GM23338 (cell line): ENCODE measurements around the gene CD28. TPM values are rescaled to one million over a fixed set of nuclear protein-coding genes. Genes with fewer than 3 reads are reported as not detected.

Experiments
- ATAC-seq: fragments of 200-7000 bp; cut with Tn5 transposase; 3 replicates; pipeline ENCODE4 v1.9.1; 2020
- DNase-seq: peaks from one replicate; pipeline ENCODE4 v3.0.0-alpha.2; 2015; ENCODE audit warnings: low spot score
- H2AFZ ChIP-seq: fragments of 200-600 bp; sonication (generic); 2 replicates; pipeline ENCODE4 v1.8.0; 2016; ENCODE audit warnings: antibody characterized with exemption, mild to moderate bottlenecking, moderate library complexity
- H3F3A ChIP-seq: fragments of 200-600 bp; sonication (generic); replicated peaks from 2 replicates; pipeline ENCODE4 v1.8.0; 2017; ENCODE audit warnings: antibody characterized with exemption, mixed run types, low read depth
- H3K27ac ChIP-seq: fragments of 200-600 bp; sonication (generic); 2 replicates; pipeline ENCODE4 v1.6.1; 2016; ENCODE audit warnings: low read depth
- H3K27me3 ChIP-seq: fragments of 200-600 bp; sonication (generic); 2 replicates; pipeline ENCODE4 v1.8.0; 2016; ENCODE audit warnings: mild to moderate bottlenecking, mixed run types, moderate library complexity; ENCODE audit not compliant: insufficient read depth
- H3K36me3 ChIP-seq: fragments of 200-600 bp; sonication (generic); 2 replicates; pipeline ENCODE4 v1.8.0; 2016; ENCODE audit warnings: mild to moderate bottlenecking; ENCODE audit not compliant: insufficient read depth
- H3K4me1 ChIP-seq: fragments of 200-600 bp; sonication (generic); 2 replicates; pipeline ENCODE4 v1.8.0; 2016; ENCODE audit warnings: mild to moderate bottlenecking, moderate library complexity; ENCODE audit not compliant: insufficient read depth
- H3K4me2 ChIP-seq: fragments of 200-600 bp; sonication (generic); 2 replicates; pipeline ENCODE4 v1.7.1; 2017; ENCODE audit warnings: mixed run types
- H3K4me3 ChIP-seq: fragments of 200-600 bp; sonication (generic); 2 replicates; pipeline ENCODE4 v1.6.1; 2016; ENCODE audit warnings: mixed run types
- H3K79me2 ChIP-seq: fragments of 200-600 bp; sonication (generic); replicated peaks from 2 replicates; pipeline ENCODE4 v1.8.0; 2017; ENCODE audit warnings: mild to moderate bottlenecking; ENCODE audit not compliant: insufficient read depth
- H3K9me2 ChIP-seq: fragments of 200-600 bp; sonication (generic); 2 replicates; pipeline ENCODE4 v1.8.0; 2017; ENCODE audit not compliant: insufficient read depth
- H4K20me1 ChIP-seq: fragments of 200-600 bp; sonication (generic); replicated peaks from 2 replicates; pipeline ENCODE4 v1.8.0; 2017; ENCODE audit warnings: mild to moderate bottlenecking; ENCODE audit not compliant: insufficient read depth
- H3K27ac Mint-ChIP-seq: 2 replicates; pipeline ENCODE4 v1.8.0; 2020; ENCODE audit warnings: inconsistent platforms, mild to moderate bottlenecking, moderate library complexity, mixed read lengths
- H3K27me3 Mint-ChIP-seq: 3 replicates; pipeline ENCODE4 v1.8.0; 2022; ENCODE audit warnings: low read depth, mild to moderate bottlenecking, moderate library complexity, mixed read lengths, inconsistent platforms; ENCODE audit not compliant: insufficient read depth, poor library complexity
- H3K36me3 Mint-ChIP-seq: 3 replicates; pipeline ENCODE4 v1.8.0; 2021; ENCODE audit warnings: low read depth, mild to moderate bottlenecking, inconsistent platforms, moderate library complexity, mixed read lengths
- H3K4me1 Mint-ChIP-seq: 3 replicates; pipeline ENCODE4 v1.8.0; 2020; ENCODE audit warnings: mild to moderate bottlenecking, inconsistent platforms, mixed read lengths
- H3K4me3 Mint-ChIP-seq: 3 replicates; pipeline ENCODE4 v1.8.0; 2021; ENCODE audit warnings: moderate library complexity, mild to moderate bottlenecking, inconsistent platforms, mixed read lengths
- H3K9me3 Mint-ChIP-seq: 3 replicates; pipeline ENCODE4 v1.8.0; 2020; ENCODE audit warnings: moderate library complexity, mild to moderate bottlenecking, inconsistent platforms, mixed read lengths
- CREB1 ChIP-seq: fragments of 250-450 bp; sonication (Bioruptor Pico); IDR thresholded peaks from 2 replicates; pipeline ENCODE4 v1.5.0; 2020; ENCODE audit warnings: low read depth, mild to moderate bottlenecking, moderate library complexity
- CTCF ChIP-seq, 2 experiments: fragments of 200-600 bp in 1 of 2; sonication (generic) in 1 of 2; conservative IDR thresholded peaks; 2 replicates each; pipeline versions ENCODE4 v1.5.1 to v1.6.1; 2016 to 2017; ENCODE audit warnings: antibody characterized with exemption in 2 of 2, low read depth in 2 of 2, mild to moderate bottlenecking in 2 of 2, moderate library complexity in 1 of 2
- EZH2 ChIP-seq: fragments of 200-600 bp; sonication (generic); IDR thresholded peaks from one replicate; pipeline ENCODE4 v1.8.0; 2017; ENCODE audit warnings: antibody characterized with exemption, mild to moderate bottlenecking, low read depth; ENCODE audit not compliant: unreplicated experiment
- EZH2phosphoT487 ChIP-seq: fragments of 200-600 bp; sonication (generic); IDR thresholded peaks from one replicate; pipeline ENCODE4 v1.8.1; 2018; ENCODE audit warnings: antibody characterized with exemption; ENCODE audit not compliant: unreplicated experiment
- JUNB ChIP-seq: IDR thresholded peaks from one replicate; pipeline ENCODE4 v1.6.1; 2016; ENCODE audit warnings: antibody characterized with exemption; ENCODE audit not compliant: unreplicated experiment
- NANOG ChIP-seq: IDR thresholded peaks from 2 replicates; pipeline ENCODE4 v1.6.1; 2016; ENCODE audit warnings: antibody characterized with exemption, borderline replicate concordance
- POLR2AphosphoS5 ChIP-seq: IDR thresholded peaks from 2 replicates; pipeline ENCODE4 v1.6.1; 2016; ENCODE audit warnings: antibody characterized with exemption, low read depth
- STAT1 ChIP-seq: IDR thresholded peaks from one replicate; pipeline ENCODE4 v1.6.1; 2016; ENCODE audit warnings: antibody characterized with exemption; ENCODE audit not compliant: unreplicated experiment
- ZNF114 ChIP-seq: fragments of 250-450 bp; sonication (Bioruptor Pico); IDR thresholded peaks from 2 replicates; pipeline ENCODE4 v1.5.0; 2020; ENCODE audit warnings: mild to moderate bottlenecking, moderate library complexity
- ZNF331 ChIP-seq: fragments of 250-450 bp; sonication (Bioruptor Pico); IDR thresholded peaks from 2 replicates; pipeline ENCODE4 v1.5.0; 2020; ENCODE audit warnings: low read depth, mild to moderate bottlenecking, moderate library complexity
- ZNF462 ChIP-seq: fragments of 250-450 bp; sonication (Bioruptor Pico); IDR thresholded peaks from 2 replicates; pipeline ENCODE4 v1.5.0; 2020; ENCODE audit warnings: mild to moderate bottlenecking, moderate library complexity
- polyA plus RNA-seq: library from polyadenylated mRNA; unstranded; fragments of >200 nt; fragmentation: Nextera tagmentation; extraction: Ambion mirVana; gene quantifications from 2 replicates; pipeline ENCODE4 v1.2.1, GENCODE V29; 2016
- total RNA-seq: library from RNA; depleted of rRNA; stranded (reverse); fragments of >200 nt; shearing (Covaris generic); gene quantifications from 2 replicates; pipeline ENCODE4 v1.2.3, GENCODE V29; 2014
- TF ChIP-seq, protein P1 (sequence below): IDR thresholded peaks from 2 replicates; pipeline ENCODE4 v1.6.1; 2016; ENCODE audit warnings: antibody characterized with exemption
- TF ChIP-seq, protein P2 (sequence below): IDR thresholded peaks from one replicate; pipeline ENCODE4 v1.6.1; 2018; ENCODE audit warnings: antibody characterized with exemption; ENCODE audit not compliant: unreplicated experiment

The CD28 gene
- total and polyA plus RNA-seq, 2 experiments from 2014 or later: not detected

GRCh38 chr2:203660465-203660864 is 46.0 kb upstream of the CD28 start:
- H3K79me2 ChIP-seq: no peaks in the 10 kb centered on the region
- Mint-ChIP-seq H3K9me3 (no peaks in the 10 kb centered on the region), H3K36me3 (no peaks in the 10 kb centered on the region), H3K27ac (no peak overlapping the region), H3K4me3 (no peak overlapping the region), H3K4me1 (peaks cover 26% of the 10 kb centered on the region), H3K27me3 (peaks cover 2% of the 10 kb centered on the region)
- ATAC-seq (no peak), DNase-seq (no peak)
- H3K4me2 ChIP-seq: no peak overlapping the region
- H3K4me3 ChIP-seq: no peak overlapping the region
- TF ChIP-seq, protein P1, sequence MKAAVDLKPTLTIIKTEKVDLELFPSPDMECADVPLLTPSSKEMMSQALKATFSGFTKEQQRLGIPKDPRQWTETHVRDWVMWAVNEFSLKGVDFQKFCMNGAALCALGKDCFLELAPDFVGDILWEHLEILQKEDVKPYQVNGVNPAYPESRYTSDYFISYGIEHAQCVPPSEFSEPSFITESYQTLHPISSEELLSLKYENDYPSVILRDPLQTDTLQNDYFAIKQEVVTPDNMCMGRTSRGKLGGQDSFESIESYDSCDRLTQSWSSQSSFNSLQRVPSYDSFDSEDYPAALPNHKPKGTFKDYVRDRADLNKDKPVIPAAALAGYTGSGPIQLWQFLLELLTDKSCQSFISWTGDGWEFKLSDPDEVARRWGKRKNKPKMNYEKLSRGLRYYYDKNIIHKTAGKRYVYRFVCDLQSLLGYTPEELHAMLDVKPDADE: no peak
- no peak for TF ChIP-seq ZNF114
- TF ChIP-seq ZNF331 (CRISPR knock-in tag): no peak
- TF ChIP-seq EZH2phosphoT487: no peak
- TF ChIP-seq CREB1 (CRISPR knock-in tag): no peak
- no peak for TF ChIP-seq NANOG
- TF ChIP-seq EZH2: no peak
- no peak for TF ChIP-seq STAT1
- no peak for TF ChIP-seq CTCF (conservative IDR thresholded peaks at IDR 0.05; ENCODE audit: low read depth in 2 of 2)
- no peak for TF ChIP-seq ZNF462 (CRISPR knock-in tag)
- no peak for TF ChIP-seq JUNB
- TF ChIP-seq, protein P2, sequence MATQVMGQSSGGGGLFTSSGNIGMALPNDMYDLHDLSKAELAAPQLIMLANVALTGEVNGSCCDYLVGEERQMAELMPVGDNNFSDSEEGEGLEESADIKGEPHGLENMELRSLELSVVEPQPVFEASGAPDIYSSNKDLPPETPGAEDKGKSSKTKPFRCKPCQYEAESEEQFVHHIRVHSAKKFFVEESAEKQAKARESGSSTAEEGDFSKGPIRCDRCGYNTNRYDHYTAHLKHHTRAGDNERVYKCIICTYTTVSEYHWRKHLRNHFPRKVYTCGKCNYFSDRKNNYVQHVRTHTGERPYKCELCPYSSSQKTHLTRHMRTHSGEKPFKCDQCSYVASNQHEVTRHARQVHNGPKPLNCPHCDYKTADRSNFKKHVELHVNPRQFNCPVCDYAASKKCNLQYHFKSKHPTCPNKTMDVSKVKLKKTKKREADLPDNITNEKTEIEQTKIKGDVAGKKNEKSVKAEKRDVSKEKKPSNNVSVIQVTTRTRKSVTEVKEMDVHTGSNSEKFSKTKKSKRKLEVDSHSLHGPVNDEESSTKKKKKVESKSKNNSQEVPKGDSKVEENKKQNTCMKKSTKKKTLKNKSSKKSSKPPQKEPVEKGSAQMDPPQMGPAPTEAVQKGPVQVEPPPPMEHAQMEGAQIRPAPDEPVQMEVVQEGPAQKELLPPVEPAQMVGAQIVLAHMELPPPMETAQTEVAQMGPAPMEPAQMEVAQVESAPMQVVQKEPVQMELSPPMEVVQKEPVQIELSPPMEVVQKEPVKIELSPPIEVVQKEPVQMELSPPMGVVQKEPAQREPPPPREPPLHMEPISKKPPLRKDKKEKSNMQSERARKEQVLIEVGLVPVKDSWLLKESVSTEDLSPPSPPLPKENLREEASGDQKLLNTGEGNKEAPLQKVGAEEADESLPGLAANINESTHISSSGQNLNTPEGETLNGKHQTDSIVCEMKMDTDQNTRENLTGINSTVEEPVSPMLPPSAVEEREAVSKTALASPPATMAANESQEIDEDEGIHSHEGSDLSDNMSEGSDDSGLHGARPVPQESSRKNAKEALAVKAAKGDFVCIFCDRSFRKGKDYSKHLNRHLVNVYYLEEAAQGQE: no peak
- TF ChIP-seq POLR2AphosphoS5: no peak
- no peaks in the 10 kb centered on the region for H3F3A ChIP-seq
- no peaks in the 10 kb centered on the region for H3K36me3 ChIP-seq
- H2AFZ ChIP-seq: no peak overlapping the region
- H3K27me3 ChIP-seq: no peaks in the 10 kb centered on the region
- H3K9me2 ChIP-seq: no peaks in the 10 kb centered on the region
- no peaks in the 10 kb centered on the region for H4K20me1 ChIP-seq
- peaks cover 31% of the 10 kb centered on the region for H3K4me1 ChIP-seq
- H3K27ac ChIP-seq: no peak overlapping the region
